Fibroblast of lung (primary cell): Measurements from ENCODE around the gene UNC5A.

Experiments
- EZH2 ChIP-seq: IDR thresholded peaks from 2 replicates; pipeline ENCODE4 v1.5.1; 2012; ENCODE audit warnings: low read length, control low read depth, mild to moderate bottlenecking; ENCODE audit errors: missing control alignments
- TF ChIP-seq, protein P1 (sequence below), 2 donors: IDR thresholded peaks in 1 of 2; conservative IDR thresholded peaks in 1 of 2; 1 replicate in 1 of 2; 2 replicates in 1 of 2; pipeline ENCODE4 v1.5.1; 2011 to 2012; ENCODE audit warnings: low read length in 2 of 2, control low read depth in 1 of 2, inconsistent platforms in 1 of 2, low read depth in 1 of 2, mild to moderate bottlenecking in 1 of 2

DNA sequence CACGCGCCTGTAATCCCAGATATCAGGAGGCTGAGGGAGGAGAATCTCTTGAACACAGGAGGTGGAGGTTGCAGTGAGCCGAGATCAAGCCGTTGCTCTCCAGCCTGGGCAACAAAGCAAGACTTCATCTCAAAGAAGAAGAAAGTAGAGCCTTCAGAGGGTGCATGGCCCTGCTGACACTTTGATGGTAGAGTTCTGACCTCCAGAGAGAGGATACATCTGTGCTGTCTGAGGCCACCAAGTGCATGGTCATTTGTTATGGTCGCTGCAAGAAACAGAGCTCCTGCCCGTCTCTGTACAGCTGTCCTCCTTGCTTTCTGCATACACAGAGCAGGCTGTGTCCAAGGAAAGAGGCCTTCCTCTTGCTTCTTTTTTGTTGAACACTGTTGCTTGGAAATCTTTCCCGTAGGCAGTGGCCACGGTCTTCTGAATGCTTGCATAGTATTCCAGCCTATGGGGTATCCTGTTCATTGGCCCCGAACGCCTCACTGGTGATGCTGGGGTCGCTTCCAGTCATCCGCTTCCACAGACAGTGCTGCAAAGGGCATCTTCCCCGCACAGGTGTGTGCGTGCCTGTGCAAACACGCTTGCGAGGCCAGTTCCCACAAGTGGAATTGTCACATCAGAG is 36.8 kb upstream of the UNC5A start:
- TF ChIP-seq, protein P1, sequence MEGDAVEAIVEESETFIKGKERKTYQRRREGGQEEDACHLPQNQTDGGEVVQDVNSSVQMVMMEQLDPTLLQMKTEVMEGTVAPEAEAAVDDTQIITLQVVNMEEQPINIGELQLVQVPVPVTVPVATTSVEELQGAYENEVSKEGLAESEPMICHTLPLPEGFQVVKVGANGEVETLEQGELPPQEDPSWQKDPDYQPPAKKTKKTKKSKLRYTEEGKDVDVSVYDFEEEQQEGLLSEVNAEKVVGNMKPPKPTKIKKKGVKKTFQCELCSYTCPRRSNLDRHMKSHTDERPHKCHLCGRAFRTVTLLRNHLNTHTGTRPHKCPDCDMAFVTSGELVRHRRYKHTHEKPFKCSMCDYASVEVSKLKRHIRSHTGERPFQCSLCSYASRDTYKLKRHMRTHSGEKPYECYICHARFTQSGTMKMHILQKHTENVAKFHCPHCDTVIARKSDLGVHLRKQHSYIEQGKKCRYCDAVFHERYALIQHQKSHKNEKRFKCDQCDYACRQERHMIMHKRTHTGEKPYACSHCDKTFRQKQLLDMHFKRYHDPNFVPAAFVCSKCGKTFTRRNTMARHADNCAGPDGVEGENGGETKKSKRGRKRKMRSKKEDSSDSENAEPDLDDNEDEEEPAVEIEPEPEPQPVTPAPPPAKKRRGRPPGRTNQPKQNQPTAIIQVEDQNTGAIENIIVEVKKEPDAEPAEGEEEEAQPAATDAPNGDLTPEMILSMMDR (conservative IDR thresholded peaks at IDR 0.05 in 1 of 2, IDR thresholded peaks at IDR 0.05 in 1 of 2; ENCODE audit: low read depth in 1 of 2, low read length in 2 of 2): no peak
- TF ChIP-seq EZH2: no peak
